Mesenchymal stem cell (in vitro differentiated cells and primary cell): ENCODE measurements around the gene NUDT13.
"Not testable (repeated sequence)": the region's sequence is repeated elsewhere in the genome, so short reads cannot be mapped to it uniquely, and the experiment has no call there.

Experiments
- DNase-seq: peaks from one replicate; pipeline ENCODE4 v3.0.0-alpha.2; 2013
- H2AFZ ChIP-seq: one replicate; pipeline ENCODE4 v1.6.1; 2013; ENCODE audit warnings: low read depth, mild to moderate bottlenecking, control low read depth, inconsistent platforms, low read length, moderate library complexity
- H2AK5ac ChIP-seq: 2 replicates; pipeline ENCODE4 v1.6.1; 2013; ENCODE audit warnings: low read length, moderate library complexity, mild to moderate bottlenecking, inconsistent platforms; ENCODE audit not compliant: severe bottlenecking
- H2BK120ac ChIP-seq: one replicate; pipeline ENCODE4 v1.6.1; 2013; ENCODE audit warnings: low read depth, mild to moderate bottlenecking, inconsistent platforms, low read length, moderate library complexity
- H2BK12ac ChIP-seq, 2 experiments: one replicate each; pipeline ENCODE4 v1.6.1; 2013; ENCODE audit warnings: inconsistent platforms in 2 of 2, low read length in 2 of 2, mild to moderate bottlenecking in 2 of 2, moderate library complexity in 2 of 2, control low read depth in 1 of 2
- H2BK15ac ChIP-seq: one replicate; pipeline ENCODE4 v1.6.1; 2013; ENCODE audit warnings: mild to moderate bottlenecking, low read depth, inconsistent platforms; ENCODE audit not compliant: poor library complexity, severe bottlenecking
- H2BK5ac ChIP-seq: 2 replicates; pipeline ENCODE4 v1.6.1; 2013; ENCODE audit warnings: low read depth, mild to moderate bottlenecking, low read length, control low read depth, inconsistent platforms; ENCODE audit not compliant: poor library complexity, severe bottlenecking
- H3K14ac ChIP-seq, 2 experiments: one replicate each; pipeline ENCODE4 v1.6.1; 2013; ENCODE audit warnings: inconsistent platforms in 2 of 2, low read length in 2 of 2, control low read depth in 1 of 2, mild to moderate bottlenecking in 1 of 2, moderate library complexity in 1 of 2
- H3K18ac ChIP-seq, 2 experiments: one replicate each; pipeline ENCODE4 v1.6.1; 2013; ENCODE audit warnings: inconsistent platforms in 2 of 2, low read length in 2 of 2, control low read depth in 1 of 2, low read depth in 1 of 2, mild to moderate bottlenecking in 1 of 2
- H3K23ac ChIP-seq, 2 experiments: one replicate each; pipeline ENCODE4 v1.6.1; 2013; ENCODE audit warnings: inconsistent platforms in 2 of 2, low read length in 2 of 2, mild to moderate bottlenecking in 2 of 2, moderate library complexity in 2 of 2, control low read depth in 1 of 2
- H3K27ac ChIP-seq: 2 replicates; pipeline ENCODE4 v1.5.1; 2013; ENCODE audit warnings: mild to moderate bottlenecking, moderate library complexity, low read length, control low read depth, inconsistent platforms; ENCODE audit not compliant: poor library complexity, severe bottlenecking
- H3K27me3 ChIP-seq, 2 experiments: 2 replicates each; pipeline versions ENCODE4 v1.6.1 to v1.7.0; 2013; ENCODE audit warnings: low read length in 2 of 2, mild to moderate bottlenecking in 2 of 2, moderate library complexity in 2 of 2, control low read depth in 1 of 2, inconsistent platforms in 1 of 2; ENCODE audit not compliant: control insufficient read depth in 1 of 2, insufficient read depth in 1 of 2
- H3K36me3 ChIP-seq, 2 experiments: 2 replicates each; pipeline versions ENCODE4 v1.6.1 to v1.7.0; 2013; ENCODE audit warnings: low read length in 2 of 2, control low read depth in 1 of 2, inconsistent platforms in 1 of 2, low read depth in 1 of 2, mild to moderate bottlenecking in 1 of 2; ENCODE audit not compliant: insufficient read depth in 2 of 2, control insufficient read depth in 1 of 2
- H3K4ac ChIP-seq, 2 experiments: one replicate each; pipeline ENCODE4 v1.6.1; 2013; ENCODE audit warnings: inconsistent platforms in 2 of 2, low read length in 2 of 2, mild to moderate bottlenecking in 2 of 2, moderate library complexity in 2 of 2, control low read depth in 1 of 2, low read depth in 1 of 2
- H3K4me1 ChIP-seq: 2 replicates; pipeline ENCODE4 v1.6.1; 2013; ENCODE audit warnings: low read depth, low read length, control low read depth; ENCODE audit not compliant: control insufficient read depth, insufficient read depth
- H3K4me2 ChIP-seq: 2 replicates; pipeline ENCODE4 v1.6.1; 2013; ENCODE audit warnings: low read length, mild to moderate bottlenecking, inconsistent platforms; ENCODE audit not compliant: poor library complexity, severe bottlenecking
- H3K4me3 ChIP-seq, 2 experiments: 2 replicates each; pipeline versions ENCODE4 v1.5.1 to v1.7.0; 2013; ENCODE audit warnings: low read length in 2 of 2, mild to moderate bottlenecking in 2 of 2, control low read depth in 1 of 2, low read depth in 1 of 2; ENCODE audit not compliant: insufficient read depth in 1 of 2
- H3K79me1 ChIP-seq: replicated peaks from 2 replicates; pipeline ENCODE4 v1.6.1; 2013; ENCODE audit warnings: mild to moderate bottlenecking, control low read depth, low read length, inconsistent platforms; ENCODE audit not compliant: poor library complexity, severe bottlenecking
- H3K9ac ChIP-seq: 2 replicates; pipeline ENCODE4 v1.7.0; 2013; ENCODE audit warnings: mild to moderate bottlenecking, low read length, moderate library complexity
- H3K9me3 ChIP-seq: 2 replicates; pipeline ENCODE4 v1.7.0; 2013; ENCODE audit warnings: mild to moderate bottlenecking, low read length; ENCODE audit not compliant: control insufficient read depth
- H4K8ac ChIP-seq: one replicate; pipeline ENCODE4 v1.6.1; 2013; ENCODE audit warnings: inconsistent platforms, mild to moderate bottlenecking, low read length, moderate library complexity
- H4K91ac ChIP-seq: one replicate; pipeline ENCODE4 v1.6.1; 2013; ENCODE audit warnings: mild to moderate bottlenecking, low read length, inconsistent platforms
- WGBS: methylation state at CpG from one replicate; pipeline ENCODE4 v1.1.7; 2013; ENCODE audit warnings: mixed read lengths; 5-methylcytosine and 5-hydroxymethylcytosine counted together

NUDT13 gene

GRCh38 chr10:73136627-73137026 is 26.4 kb downstream of the NUDT13 start:
- no peaks in the 10 kb centered on the region for H3K4me1 ChIP-seq
- H2BK5ac ChIP-seq = no peak overlapping the region
- H3K9ac ChIP-seq = no peak overlapping the region
- no peak overlapping the region for H3K18ac ChIP-seq
- H3K9me3 ChIP-seq = no peaks in the 10 kb centered on the region
- H3K4me2 ChIP-seq = no peak overlapping the region
- no peaks in the 10 kb centered on the region for H3K27me3 ChIP-seq
- no peak overlapping the region for H2AK5ac ChIP-seq
- H2BK15ac ChIP-seq = no peak overlapping the region
- H3K79me1 ChIP-seq = peaks cover 2% of the 10 kb centered on the region
- no peak overlapping the region for H3K23ac ChIP-seq
- no peak overlapping the region for H4K91ac ChIP-seq
- H2AFZ ChIP-seq = no peak overlapping the region
- H3K27ac ChIP-seq = no peak overlapping the region
- no peak overlapping the region for H3K4ac ChIP-seq
- peaks cover 17 to 84% of the 10 kb centered on the region in 2 experiments for H3K36me3 ChIP-seq
- no peak overlapping the region for H3K14ac ChIP-seq
- WGBS = 82% methylated on average over 2 of the region's 2 CpGs
- H3K4me3 ChIP-seq = no peak overlapping the region
- no peak for DNase-seq
- H2BK12ac ChIP-seq = no peak overlapping the region
- H4K8ac ChIP-seq = no peak overlapping the region
- H2BK120ac ChIP-seq = no peak overlapping the region

- H3K9ac ChIP-seq = no peak overlapping the region
- WGBS = 92% methylated on average over 2 of the region's 2 CpGs
- no peak overlapping the region for H2BK15ac ChIP-seq
- H2BK12ac ChIP-seq = no peak overlapping the region
- no peak overlapping the region for H2AFZ ChIP-seq
- no peak overlapping the region for H3K4me2 ChIP-seq
- H2AK5ac ChIP-seq = no peak overlapping the region
- no peak overlapping the region for H3K4me3 ChIP-seq
- H3K9me3 ChIP-seq = no peaks in the 10 kb centered on the region
- no peak overlapping the region for H3K23ac ChIP-seq
- no peaks in the 10 kb centered on the region for H3K27me3 ChIP-seq
- no peak overlapping the region for H2BK120ac ChIP-seq
- no peak overlapping the region for H3K4ac ChIP-seq
- no peak overlapping the region for H2BK5ac ChIP-seq
- no peak overlapping the region for H3K27ac ChIP-seq
- no peak overlapping the region for H4K8ac ChIP-seq
- no peak overlapping the region for H3K18ac ChIP-seq
- H4K91ac ChIP-seq = no peak overlapping the region
- H3K14ac ChIP-seq = no peak overlapping the region
- peaks cover 3% of the 10 kb centered on the region for H3K79me1 ChIP-seq
- DNase-seq = no peak
- H3K4me1 ChIP-seq = no peaks in the 10 kb centered on the region
- H3K36me3 ChIP-seq = peaks cover 28 to 84% of the 10 kb centered on the region in 2 experiments
These were observed 29.0 kb downstream of the NUDT13 start for GRCh38 chr10:73139251-73139650.

DNA sequence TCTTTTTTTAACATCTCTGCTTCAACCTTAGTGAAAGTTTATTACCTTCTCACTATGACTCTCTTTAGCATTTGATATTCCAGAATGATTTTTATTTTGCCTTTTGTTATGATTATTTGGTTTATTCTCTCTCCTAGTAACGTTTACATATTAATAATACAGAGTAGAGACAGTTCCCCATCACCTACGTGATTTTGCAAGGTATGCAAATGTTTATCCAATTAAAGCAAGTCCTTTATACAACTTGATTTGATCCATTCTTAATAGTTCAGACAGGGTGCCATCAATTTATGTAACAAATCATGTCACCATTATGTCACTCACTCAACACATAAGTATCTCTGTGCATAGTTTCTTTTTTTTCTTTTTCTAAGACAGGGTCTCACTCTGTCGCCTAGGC is 31.3 kb downstream of the NUDT13 start:
- no peak overlapping the region for H3K4me3 ChIP-seq
- H4K91ac ChIP-seq = no peak overlapping the region
- H3K18ac ChIP-seq = no peak overlapping the region
- H3K27ac ChIP-seq = no peak overlapping the region
- no peak overlapping the region for H3K23ac ChIP-seq
- H2BK120ac ChIP-seq = no peak overlapping the region
- H3K9ac ChIP-seq = no peak overlapping the region
- no peaks in the 10 kb centered on the region for H3K4me1 ChIP-seq
- H3K14ac ChIP-seq = no peak overlapping the region
- DNase-seq = no peak
- no peak overlapping the region for H2BK12ac ChIP-seq
- no peak overlapping the region for H2AFZ ChIP-seq
- no peaks in the 10 kb centered on the region for H3K27me3 ChIP-seq
- H3K4ac ChIP-seq = no peak overlapping the region
- 93% methylated on average over 3 of the region's 3 CpGs for WGBS
- H2BK15ac ChIP-seq = no peak overlapping the region
- no peak overlapping the region for H2BK5ac ChIP-seq
- peaks cover 2% of the 10 kb centered on the region for H3K79me1 ChIP-seq
- peaks cover 28 to 85% of the 10 kb centered on the region in 2 experiments for H3K36me3 ChIP-seq
- H3K9me3 ChIP-seq = no peaks in the 10 kb centered on the region
- no peak overlapping the region for H2AK5ac ChIP-seq
- H3K4me2 ChIP-seq = no peak overlapping the region
- no peak overlapping the region for H4K8ac ChIP-seq

- not testable (repeated sequence) for H4K8ac ChIP-seq, H3K4me2 ChIP-seq, H3K4ac ChIP-seq, H2AFZ ChIP-seq, H3K9me3 ChIP-seq, H2BK120ac ChIP-seq, H2BK12ac ChIP-seq, H3K18ac ChIP-seq, DNase-seq, H4K91ac ChIP-seq, H3K27ac ChIP-seq, H3K14ac ChIP-seq, H3K9ac ChIP-seq, H3K4me1 ChIP-seq, H2BK5ac ChIP-seq, H2BK15ac ChIP-seq, H3K27me3 ChIP-seq, H3K23ac ChIP-seq, H3K4me3 ChIP-seq, H2AK5ac ChIP-seq
- Histone ChIP-seq H3K79me1 (peaks cover 15% of the 10 kb centered on the region), H3K36me3 (peaks cover 28 to 79% of the 10 kb centered on the region in 2 experiments)
- 98% methylated on average over 5 of the region's 8 CpGs for WGBS
These were observed 40.6 kb downstream of the NUDT13 start for GRCh38 chr10:73150633-73151413.
